ENCODE data around the gene TUBB4B.

TUBB4B gene

GRCh38 chr9:137213160-137214060 lies 27.7 kb upstream of the TUBB4B start:
- no peak for DNase-seq

- no peak for DNase-seq
Observed at GRCh38 chr9:137214620-137215019, 26.5 kb upstream of the TUBB4B start.

GRCh38 chr9:137215196-137215986 lies 25.7 kb upstream of the TUBB4B start:
- DNase-seq: no peak

GRCh38 chr9:137216188-137216965 lies 24.7 kb upstream of the TUBB4B start:
- no peak for DNase-seq

- no peak for DNase-seq
Observed at GRCh38 chr9:137217276-137218211, 23.5 kb upstream of the TUBB4B start.

GRCh38 chr9:137218212-137218753 lies 22.8 kb upstream of the TUBB4B start:
- DNase-seq: no peak

GRCh38 chr9:137218754-137219271 lies 22.3 kb upstream of the TUBB4B start:
- no peak for DNase-seq

- no peak for DNase-seq
Observed at GRCh38 chr9:137219757-137220316, 21.2 kb upstream of the TUBB4B start.

GRCh38 chr9:137220317-137221094 lies 20.6 kb upstream of the TUBB4B start:
- DNase-seq: no peak

GRCh38 chr9:137221095-137221505 lies 20.0 kb upstream of the TUBB4B start:
- no peak for DNase-seq

- no peak for DNase-seq
Observed at GRCh38 chr9:137221506-137222111, 19.5 kb upstream of the TUBB4B start.

GRCh38 chr9:137222190-137223077 lies 18.7 kb upstream of the TUBB4B start, which contains the start of gene RNF208:
Gene RNF208, minus strand, starts transcription at chr9:137222240. Its CDS starts 1,028 bp downstream, at chr9:137221212.
- no peak for DNase-seq

GRCh38 chr9:137223078-137223970 lies 17.8 kb upstream of the TUBB4B start:
- peak; percentile 99 for DNase-seq

- no peak for DNase-seq
Observed at GRCh38 chr9:137224830-137225694, 16.0 kb upstream of the TUBB4B start, which contains the start of gene CYSRT1. Gene CYSRT1, plus strand, starts transcription at chr9:137225174. Its CDS starts 448 bp downstream, at chr9:137225622.

GRCh38 chr9:137225699-137226331 lies 15.3 kb upstream of the TUBB4B start:
- DNase-seq: no peak

Data from stimulated activated CD4-positive, alpha-beta T cell treated with anti-CD3 and anti-CD28 coated beads, Interleukin-4, amount 100 ng/mL, for 24 hours (primary cell).